Activated CD4-positive, CD25-positive, alpha-beta regulatory T cell (primary cell): ENCODE measurements around the gene UGT2A2.

Experiments
- DNase-seq, 4 experiments: peaks; one replicate each; lab custom pipeline; 2025; lab: John Stamatoyannopoulos, UW

UGT2A2 gene

DNA sequence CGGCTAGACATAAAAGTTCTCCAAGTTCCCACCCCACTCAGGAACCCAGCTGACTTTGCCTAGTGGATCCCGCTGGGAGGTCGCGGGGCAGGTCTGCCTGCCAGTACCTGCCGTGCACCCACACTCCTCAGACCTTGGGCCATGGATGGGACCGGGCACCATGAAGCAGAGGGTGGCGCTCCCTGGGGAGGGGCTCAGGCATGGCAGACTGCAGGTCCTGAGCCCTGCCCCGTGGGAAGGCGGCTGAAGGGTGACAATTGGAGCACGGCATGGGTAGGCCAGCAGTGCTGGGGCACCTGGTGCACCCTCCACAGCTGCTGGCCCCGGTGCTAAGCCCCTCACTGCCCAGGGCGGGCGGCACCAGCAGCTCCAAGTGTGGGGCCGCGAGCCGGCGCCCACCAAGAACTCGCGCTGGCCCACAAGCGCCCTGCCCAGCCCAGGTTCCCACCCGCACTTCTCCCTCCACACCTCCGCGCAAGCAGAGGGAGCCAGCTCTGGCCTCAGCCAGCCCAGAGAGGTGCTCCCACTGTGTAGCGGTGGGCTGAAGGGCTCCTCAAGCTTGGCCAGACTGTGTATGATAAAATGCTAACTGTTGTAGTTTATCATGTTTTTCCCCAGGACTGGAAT lies 63.1 kb downstream of the UGT2A2 start:
- DNase-seq, result no peak

DNA sequence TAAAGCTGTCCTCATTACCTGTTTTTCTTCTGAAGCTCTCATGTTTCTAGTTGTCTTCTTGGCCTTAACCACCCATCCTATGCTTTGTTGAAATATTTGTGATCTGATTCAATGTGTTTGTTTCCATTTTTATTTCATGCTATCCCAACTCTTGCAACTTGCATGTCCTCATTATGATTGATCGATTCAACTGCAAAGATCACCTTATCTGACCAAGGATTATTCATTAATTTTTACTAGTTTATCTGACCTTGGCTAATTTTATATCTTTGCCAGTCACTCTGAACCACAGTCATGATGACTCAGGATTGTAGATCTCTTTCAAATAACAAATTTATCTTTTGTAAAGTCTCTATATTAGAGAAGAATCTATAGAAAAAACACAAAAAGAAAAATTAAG lies 70.7 kb downstream of the UGT2A2 start:
- no peak for DNase-seq

DNA sequence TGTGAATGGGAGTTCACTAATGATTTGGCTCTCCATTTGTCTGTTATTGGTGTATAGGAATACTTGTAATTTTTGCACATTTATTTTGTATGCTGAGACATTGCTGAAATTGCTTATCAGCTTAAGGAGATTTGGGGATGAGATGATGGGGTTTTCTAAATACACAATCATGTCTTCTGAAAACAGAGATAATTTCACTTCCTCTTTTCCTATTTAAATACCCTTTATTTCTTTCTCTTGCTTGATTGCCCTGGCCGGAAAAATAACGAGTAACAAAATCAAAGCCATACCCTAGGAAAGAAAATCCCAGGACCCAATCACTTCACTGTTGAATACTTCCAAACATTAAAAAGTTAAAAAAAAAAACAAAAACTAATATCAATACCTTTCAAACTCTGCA lies 76.0 kb downstream of the UGT2A2 start:
- no peak for DNase-seq

DNA sequence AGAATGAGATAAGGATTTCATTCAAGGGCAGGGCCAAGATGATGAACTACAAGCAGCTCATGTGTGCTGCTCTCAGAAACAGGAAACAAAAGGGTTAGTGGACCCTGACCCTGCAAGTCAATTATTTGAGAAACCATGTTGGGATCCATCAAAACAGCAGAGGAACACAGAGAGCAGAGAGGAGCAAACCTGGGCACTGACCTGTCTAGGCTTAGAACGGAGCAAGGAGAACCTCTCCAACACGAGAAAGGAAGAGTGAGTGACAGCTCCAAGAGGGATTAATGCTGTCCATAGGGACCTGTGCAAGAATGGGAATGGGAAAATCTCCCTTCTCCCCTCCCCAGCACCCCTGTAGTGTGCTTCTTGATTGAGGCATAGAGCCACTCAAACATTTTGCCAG lies 89.8 kb downstream of the UGT2A2 start:
- no peak for DNase-seq

DNA sequence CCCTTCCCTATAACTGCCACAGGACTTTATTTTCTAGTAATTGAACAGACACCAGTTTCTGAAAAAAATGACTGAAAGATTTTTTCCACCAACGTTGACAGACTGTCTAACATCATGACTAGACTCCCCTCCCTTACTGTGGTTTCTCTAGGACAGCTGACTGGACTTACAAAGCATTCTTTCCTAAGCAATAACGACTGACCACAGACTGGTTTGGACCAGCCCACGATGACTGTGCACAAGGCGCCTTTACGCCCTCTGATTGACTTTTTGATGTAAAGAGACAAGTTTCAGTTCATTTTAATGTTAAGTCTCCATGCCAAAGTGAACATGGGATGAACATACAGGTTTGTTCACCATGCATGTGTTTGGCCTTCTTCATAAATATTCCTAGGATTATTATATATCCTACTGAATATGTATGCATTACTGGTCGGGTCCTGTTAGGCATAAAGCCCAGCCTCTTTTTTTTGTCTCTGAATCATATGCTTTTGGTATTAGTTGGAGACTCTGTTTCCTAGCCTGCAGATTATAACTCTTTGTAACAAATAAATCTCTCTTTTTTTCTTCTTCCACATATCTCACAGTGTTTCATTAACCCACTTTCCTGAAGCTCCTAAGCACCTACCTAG lies 93.2 kb downstream of the UGT2A2 start:
- DNase-seq, result no peak
